IMR-90 (cell line): Measurements from ENCODE around the gene ANKRD34C. TPM values are rescaled to one million over a fixed set of nuclear protein-coding genes. Genes with fewer than 3 reads are reported as not detected.

Experiments
- ATAC-seq: fragments of 200-7000 bp; cut with Tn5 transposase; 2 replicates; pipeline ENCODE4 v1.9.1; 2020; ENCODE audit warnings: low read depth, mild to moderate bottlenecking, moderate library complexity
- BruUV-seq: library from RNA; stranded (reverse); fragments of 400-500 nt; replicated peaks from 2 replicates; lab custom pipeline; 2021; lab: Mats Ljungman, UMichigan
- CTCF ChIA-PET: fragments of 300-600 bp; formaldehyde crosslinking; extraction: SDS; loops from one replicate; lab custom pipeline; 2021; ENCODE audit warnings: antibody characterized with exemption; lab: Yijun Ruan, JAX
- POLR2A ChIA-PET: fragments of 300-600 bp; sonication (Branson Sonifier 250); formaldehyde crosslinking; loops from one replicate; lab custom pipeline; 2022; ENCODE audit warnings: antibody characterized with exemption; ENCODE audit not compliant: unreplicated experiment; lab: Charles Lee
- DNase-seq: peaks from one replicate; pipeline ENCODE4 v3.0.0; 2013
- H2AFZ ChIP-seq: replicated peaks from 2 replicates; pipeline ENCODE3; 2013; ENCODE audit warnings: low read length, mild to moderate bottlenecking; ENCODE audit not compliant: poor library complexity
- H2AK5ac ChIP-seq: 2 replicates; pipeline ENCODE4 v1.6.1; 2013; ENCODE audit warnings: low read depth, low read length, inconsistent platforms
- H2AK9ac ChIP-seq: replicated peaks from 2 replicates; pipeline ENCODE3; 2013; ENCODE audit warnings: mild to moderate bottlenecking, low read depth, low read length, moderate library complexity; ENCODE audit not compliant: poor library complexity
- H2BK120ac ChIP-seq: 2 replicates; pipeline ENCODE4 v1.6.1; 2013; ENCODE audit warnings: low read depth, low read length, inconsistent platforms
- H2BK15ac ChIP-seq: 3 replicates; pipeline ENCODE4 v1.6.1; 2013; ENCODE audit warnings: low read depth, low read length, inconsistent platforms
- H2BK20ac ChIP-seq: 2 replicates; pipeline ENCODE4 v1.6.1; 2013; ENCODE audit warnings: low read depth, mild to moderate bottlenecking, inconsistent platforms, low read length, moderate library complexity
- H2BK5ac ChIP-seq: 2 replicates; pipeline ENCODE4 v1.6.1; 2013; ENCODE audit warnings: mild to moderate bottlenecking, low read depth, low read length, inconsistent platforms; ENCODE audit not compliant: poor library complexity, severe bottlenecking
- H3K14ac ChIP-seq: replicated peaks from 2 replicates; pipeline ENCODE4 v1.6.1; 2013; ENCODE audit warnings: low read depth, low read length, inconsistent platforms
- H3K18ac ChIP-seq: 2 replicates; pipeline ENCODE4 v1.6.1; 2013; ENCODE audit warnings: low read depth, low read length, control low read depth
- H3K23ac ChIP-seq: 2 replicates; pipeline ENCODE4 v1.6.1; 2013; ENCODE audit warnings: low read depth, low read length, inconsistent platforms
- H3K27ac ChIP-seq: 2 replicates; pipeline ENCODE4 v1.5.1; 2013; ENCODE audit warnings: mild to moderate bottlenecking, control low read depth, low read length; ENCODE audit not compliant: insufficient read depth
- H3K27me3 ChIP-seq: 2 replicates; pipeline ENCODE4 v1.6.1; 2013; ENCODE audit warnings: low read length; ENCODE audit not compliant: control insufficient read depth, insufficient read depth
- H3K36me3 ChIP-seq: 2 replicates; pipeline ENCODE4 v1.6.1; 2013; ENCODE audit warnings: low read length, mixed read lengths; ENCODE audit not compliant: control insufficient read depth, insufficient read depth
- H3K4ac ChIP-seq: 2 replicates; pipeline ENCODE4 v1.6.1; 2013; ENCODE audit warnings: low read depth, low read length, inconsistent platforms
- H3K4me1 ChIP-seq: 2 replicates; pipeline ENCODE4 v1.6.1; 2013; ENCODE audit warnings: low read length, mixed read lengths; ENCODE audit not compliant: control insufficient read depth, insufficient read depth
- H3K4me2 ChIP-seq: 2 replicates; pipeline ENCODE4 v1.6.1; 2013; ENCODE audit warnings: low read depth, mild to moderate bottlenecking, control low read depth, low read length, moderate library complexity
- H3K4me3 ChIP-seq: 2 replicates; pipeline ENCODE4 v1.5.1; 2013; ENCODE audit warnings: low read depth, mild to moderate bottlenecking, control low read depth, low read length, moderate library complexity; ENCODE audit not compliant: insufficient read depth
- H3K56ac ChIP-seq: 2 replicates; pipeline ENCODE4 v1.6.1; 2013; ENCODE audit warnings: low read length, inconsistent platforms; ENCODE audit not compliant: insufficient read depth; ENCODE audit errors: extremely low read depth
- H3K79me1 ChIP-seq, 2 experiments: 2 replicates each; pipeline ENCODE4 v1.6.1; 2013; ENCODE audit warnings: low read length in 2 of 2, inconsistent platforms in 1 of 2, low read depth in 1 of 2
- H3K9ac ChIP-seq: 2 replicates; pipeline ENCODE4 v1.6.1; 2013; ENCODE audit warnings: low read depth, low read length, control low read depth
- H3K9me1 ChIP-seq: 2 replicates; pipeline ENCODE4 v1.6.1; 2013; ENCODE audit warnings: low read length, inconsistent platforms; ENCODE audit not compliant: insufficient read depth
- H3K9me3 ChIP-seq: 2 replicates; pipeline ENCODE4 v1.6.1; 2013; ENCODE audit warnings: low read length; ENCODE audit not compliant: control insufficient read depth, insufficient read depth
- H4K20me1 ChIP-seq: 2 replicates; pipeline ENCODE4 v1.6.1; 2013; ENCODE audit warnings: low read length, inconsistent platforms; ENCODE audit not compliant: insufficient read depth
- H4K5ac ChIP-seq: 2 replicates; pipeline ENCODE4 v1.6.1; 2013; ENCODE audit warnings: mild to moderate bottlenecking, low read depth, low read length, control low read depth
- H4K8ac ChIP-seq, 2 experiments: 2 replicates each; pipeline ENCODE4 v1.6.1; 2013; ENCODE audit warnings: low read depth in 2 of 2, low read length in 2 of 2, control low read depth in 1 of 2, inconsistent platforms in 1 of 2
- H4K91ac ChIP-seq: 2 replicates; pipeline ENCODE4 v1.6.1; 2013; ENCODE audit warnings: low read depth, low read length, inconsistent platforms; ENCODE audit not compliant: insufficient read depth
- BHLHE40 ChIP-seq: fragments of 150-350 bp; IDR thresholded peaks from 2 replicates; pipeline ENCODE4 v1.6.1; 2016; ENCODE audit warnings: mild to moderate bottlenecking, low read depth, low read length
- CEBPB ChIP-seq: IDR thresholded peaks from 2 replicates; pipeline ENCODE4 v1.6.1; 2012; ENCODE audit warnings: low read depth, low read length, improper control_type of control experiment
- CHD1 ChIP-seq: IDR thresholded peaks from 2 replicates; pipeline ENCODE4 v1.6.1; 2012; ENCODE audit warnings: low read depth, low read length, improper control_type of control experiment
- CTCF ChIP-seq: conservative IDR thresholded peaks from 2 replicates; pipeline ENCODE4 v1.5.1; 2012; ENCODE audit warnings: mild to moderate bottlenecking, low read depth, low read length, improper control_type of control experiment
- ELK1 ChIP-seq: fragments of 150-350 bp; IDR thresholded peaks from 2 replicates; pipeline ENCODE4 v1.6.1; 2016; ENCODE audit warnings: low read depth, mild to moderate bottlenecking, low read length, moderate library complexity, borderline replicate concordance
- FOS ChIP-seq: fragments of 150-350 bp; IDR thresholded peaks from 2 replicates; pipeline ENCODE4 v1.6.1; 2016; ENCODE audit warnings: low read depth, low read length
- MAFK ChIP-seq: IDR thresholded peaks from 2 replicates; pipeline ENCODE4 v1.6.1; 2012; ENCODE audit warnings: low read depth, low read length, improper control_type of control experiment
- MAZ ChIP-seq: IDR thresholded peaks from 2 replicates; pipeline ENCODE4 v1.6.1; 2012; ENCODE audit warnings: low read depth, mild to moderate bottlenecking, low read length, improper control_type of control experiment, moderate library complexity, borderline replicate concordance
- MXI1 ChIP-seq: IDR thresholded peaks from 2 replicates; pipeline ENCODE4 v1.6.1; 2012; ENCODE audit warnings: low read depth, mild to moderate bottlenecking, low read length, moderate library complexity, borderline replicate concordance
- NFE2L2 ChIP-seq: fragments of 150-350 bp; IDR thresholded peaks from 2 replicates; pipeline ENCODE4 v1.6.1; 2016; ENCODE audit warnings: low read depth, mild to moderate bottlenecking, low read length
- POLR2A ChIP-seq: IDR thresholded peaks from 2 replicates; pipeline ENCODE4 v1.6.1; 2012; ENCODE audit warnings: mild to moderate bottlenecking, low read depth, low read length
- RAD21 ChIP-seq: IDR thresholded peaks from 2 replicates; pipeline ENCODE4 v1.6.1; 2012; ENCODE audit warnings: low read length, improper control_type of control experiment
- RCOR1 ChIP-seq: IDR thresholded peaks from 2 replicates; pipeline ENCODE4 v1.6.1; 2012; ENCODE audit warnings: mild to moderate bottlenecking, low read length, improper control_type of control experiment; ENCODE audit not compliant: insufficient replicate concordance
- RFX5 ChIP-seq: IDR thresholded peaks from 2 replicates; pipeline ENCODE4 v1.8.0; 2012; ENCODE audit warnings: low read depth, mild to moderate bottlenecking, low read length, moderate library complexity
- SMC3 ChIP-seq: fragments of 150-350 bp; IDR thresholded peaks from 2 replicates; pipeline ENCODE4 v1.6.1; 2016; ENCODE audit warnings: low read depth, mild to moderate bottlenecking, antibody characterized with exemption, low read length, moderate library complexity
- USF2 ChIP-seq: fragments of 150-350 bp; IDR thresholded peaks from 2 replicates; pipeline ENCODE4 v1.6.1; 2017; ENCODE audit warnings: mild to moderate bottlenecking, antibody characterized with exemption, low read length, low read depth
- WGBS, 2 experiments: methylation state at CpG; one replicate each; pipeline versions ENCODE4 v1.1.5 to v1.1.7; 2013; ENCODE audit warnings: missing lambda C conversion rate in 2 of 2; ENCODE audit not compliant: insufficient read length in 1 of 2; ENCODE audit errors: extremely low coverage in 2 of 2; 5-methylcytosine and 5-hydroxymethylcytosine counted together
- dilution Hi-C: fragments of 300-500 bp; cut with HindIII; formaldehyde crosslinking; loops from one replicate; pipeline ENCODE4 v1.14.3; 2018; ENCODE audit warnings: low sequenced_read_pairs; ENCODE audit not compliant: unreplicated experiment
- in situ Hi-C: fragments of 300-500 bp; cut with MboI; formaldehyde crosslinking; loops from 3 replicates; pipeline ENCODE4 v1.14.3; 2019; ENCODE audit warnings: low sequenced_read_pairs, inconsistent platforms, mixed read lengths
- intact Hi-C: fragments of 100-400 bp; cut with micrococcal nuclease; formaldehyde crosslinking; loops from 2 replicates; pipeline ENCODE4 v1.10.0; 2022
- polyA plus RNA-seq, 3 experiments: library from polyadenylated mRNA; depleted of rRNA; stranded (reverse); fragments of >200 nt; gene quantifications; 2 replicates each; pipeline ENCODE4 v1.2.3, GENCODE V29; 2012; ENCODE audit warnings: low replicate concordance in 1 of 3
- total RNA-seq: library from RNA; depleted of rRNA; stranded (reverse); fragments of >200 nt; gene quantifications from 2 replicates; pipeline ENCODE4 v1.2.3, GENCODE V29; 2012

Gene ANKRD34C
- total and polyA plus RNA-seq, 2 of the 4 experiments (the other 2 are of a cell fraction), result not detected

DNA sequence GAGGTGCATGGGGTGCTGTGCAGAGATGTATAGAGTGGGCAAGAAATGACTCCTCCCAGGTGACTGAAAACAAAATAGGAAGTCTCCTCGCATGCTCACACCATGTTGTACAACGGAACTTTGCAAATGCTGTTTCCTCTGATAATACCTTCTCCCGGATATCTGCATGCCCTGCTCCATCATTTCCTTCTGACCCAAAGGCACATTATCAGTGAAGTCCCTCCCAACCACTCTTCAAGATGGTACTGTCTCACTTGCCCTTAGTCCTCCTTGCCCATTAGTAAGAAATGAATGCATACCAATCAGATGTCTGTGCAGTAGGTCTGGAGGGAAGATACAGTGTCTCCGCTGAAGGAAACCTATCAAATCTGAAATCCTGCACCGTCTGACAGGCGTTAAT lies 40.4 kb downstream of the ANKRD34C start:
- Histone ChIP-seq H3K9me1 (peaks cover 10% of the 10 kb centered on the region), H2AK9ac (no peak overlapping the region), H3K4me3 (no peak overlapping the region), H4K8ac (no peak overlapping the region), H2BK5ac (no peak overlapping the region), H4K20me1 (peaks cover 30% of the 10 kb centered on the region), H2AFZ (no peak overlapping the region), H3K27me3 (no peaks in the 10 kb centered on the region), H4K5ac (no peak overlapping the region), H3K4me2 (no peak overlapping the region), H3K79me1 (peaks cover 35 to 51% of the 10 kb centered on the region in 2 experiments), H3K27ac (no peak overlapping the region), H3K9ac (no peak overlapping the region), H3K9me3 (no peaks in the 10 kb centered on the region), H3K4ac (no peak overlapping the region), H2BK15ac (no peak overlapping the region), H3K14ac (no peak overlapping the region), H2BK20ac (no peak overlapping the region), H2AK5ac (no peak overlapping the region), H4K91ac (no peak overlapping the region), H3K4me1 (no peaks in the 10 kb centered on the region), H3K56ac (no peak overlapping the region), H3K18ac (no peak overlapping the region), H3K23ac (no peak overlapping the region), H2BK120ac (no peak overlapping the region), H3K36me3 (peaks cover 52% of the 10 kb centered on the region)
- ChIA-PET CTCF (no interaction called here), POLR2A (no interaction called here)
- no peak for ATAC-seq
- WGBS, 2 experiments, result no CpG with 5 or more reads among the region's 6 CpGs
- dilution Hi-C loops, result no loop called here
- intact Hi-C loops, result no loop called here
- TF ChIP-seq MXI1, result no peak
- no peak for TF ChIP-seq FOS
- TF ChIP-seq ELK1, result no peak
- no peak for TF ChIP-seq RCOR1
- no peak for TF ChIP-seq USF2
- no peak for TF ChIP-seq SMC3
- TF ChIP-seq CHD1, result no peak
- no peak for TF ChIP-seq POLR2A
- TF ChIP-seq NFE2L2, result no peak
- TF ChIP-seq RFX5, result no peak
- no peak for TF ChIP-seq CEBPB
- TF ChIP-seq CTCF, result no peak
- TF ChIP-seq RAD21, result no peak
- TF ChIP-seq BHLHE40, result no peak
- no peak for TF ChIP-seq MAZ
- TF ChIP-seq MAFK, result no peak
- BruUV-seq, result no TSS peak
- DNase-seq, result no peak
- in situ Hi-C loops, result no loop called here
